Stimulated activated CD4-positive, alpha-beta T cell treated with anti-CD3 and anti-CD28 coated beads, Interleukin-1b, Interleukin-23, amount 100 ng/mL, for 24 hours (primary cell): ENCODE measurements around the gene ZNRF1.
"Not testable (repeated sequence)": the region's sequence is repeated elsewhere in the genome, so short reads cannot be mapped to it uniquely, and the experiment has no call there.

Experiments
- DNase-seq, 4 experiments: peaks; one replicate each; pipeline ENCODE4 v3.0.0-alpha.2; 2020; ENCODE audit warnings: low read depth in 4 of 4, low spot score in 1 of 4

Gene ZNRF1

GRCh38 chr16:75026239-75026891, 27.5 kb downstream of the ZNRF1 start:
- DNase-seq, result not testable (repeated sequence)

DNA sequence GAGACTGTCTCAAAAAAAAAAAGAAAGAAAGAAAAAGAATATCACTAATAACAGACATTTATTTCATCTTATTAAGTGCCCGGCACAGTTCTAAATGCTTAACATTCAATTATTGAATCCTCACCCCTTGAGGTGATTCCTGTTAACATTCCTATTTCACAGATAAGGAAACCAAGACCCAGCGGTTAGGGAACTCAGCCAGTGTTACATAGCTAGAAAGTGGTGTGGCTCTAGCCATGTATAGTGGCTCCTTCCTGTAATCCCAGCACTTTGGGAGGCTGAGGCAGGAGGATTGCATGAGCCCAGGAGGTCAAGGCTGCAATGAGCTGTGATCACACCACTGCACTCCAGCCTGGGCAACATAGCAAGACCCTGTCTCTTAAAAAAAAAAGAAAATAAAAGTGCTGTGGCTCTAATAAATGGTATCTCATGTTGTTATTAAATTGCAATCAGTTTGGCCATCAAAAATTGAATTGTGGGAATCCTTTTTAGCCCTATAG, 28.1 kb downstream of the ZNRF1 start:
- no peak for DNase-seq

DNA sequence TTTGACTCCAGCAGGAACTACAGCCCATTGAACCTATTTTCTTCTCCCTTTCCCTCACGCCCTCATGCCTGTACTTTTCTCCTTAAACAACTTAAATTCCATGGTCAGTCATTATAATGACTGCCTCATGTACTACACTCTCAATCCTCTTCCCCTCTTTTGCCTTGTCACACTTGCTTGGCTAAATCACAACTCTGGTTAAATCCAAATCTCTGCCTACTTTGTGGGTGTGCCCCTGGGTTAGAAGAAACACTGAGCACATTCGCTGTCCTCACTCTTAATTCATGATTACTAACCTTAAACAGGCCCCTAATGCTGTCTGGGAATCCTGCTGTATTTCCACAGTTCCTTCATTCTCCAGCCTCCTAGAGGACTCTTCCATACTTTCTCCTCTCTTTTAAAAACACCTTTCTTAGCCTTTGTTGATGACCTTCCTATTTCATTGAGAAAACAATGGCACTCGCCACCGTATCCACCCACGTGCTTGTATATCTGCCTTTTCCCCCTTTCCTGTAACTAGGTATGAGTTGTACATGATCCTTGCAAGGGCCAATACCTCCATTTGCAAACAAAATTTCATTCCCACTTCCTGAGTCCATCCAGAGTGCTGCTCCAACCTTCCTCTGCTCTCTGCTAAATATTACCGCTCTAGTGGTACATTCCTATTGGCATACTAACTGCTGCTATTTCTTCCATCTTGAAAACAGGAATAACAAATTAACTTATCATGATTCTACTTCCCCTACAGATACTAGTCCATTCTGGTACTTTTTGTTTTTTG, 28.9 kb downstream of the ZNRF1 start:
- DNase-seq, result no peak

DNA sequence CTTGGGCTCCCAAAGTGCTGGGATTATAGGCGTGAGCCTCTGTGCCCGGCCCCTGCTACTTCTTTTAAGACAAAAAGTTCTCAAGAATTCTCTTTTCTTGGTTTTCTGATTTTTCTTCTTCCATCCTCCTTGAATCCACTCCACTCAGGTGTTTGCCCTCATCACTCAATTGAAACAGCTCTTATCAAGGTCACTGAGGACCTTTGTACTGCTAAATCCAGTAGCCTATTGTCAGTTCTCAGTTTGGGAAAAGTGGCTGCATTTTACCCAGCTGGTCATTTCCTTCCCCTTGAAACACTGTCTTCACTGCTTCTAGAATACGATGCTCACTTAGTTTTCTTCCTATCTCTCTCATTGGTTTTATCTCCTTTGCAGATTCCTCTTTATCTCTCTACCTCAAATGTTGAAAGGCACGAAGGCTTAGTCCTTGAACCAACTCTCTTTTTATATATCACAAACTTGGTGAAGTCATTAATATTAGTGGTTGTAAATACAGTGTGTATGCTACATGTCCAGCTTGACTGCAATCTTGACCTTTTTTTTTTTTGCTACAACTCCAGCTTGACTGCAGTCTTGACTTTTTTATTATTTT, 29.8 kb downstream of the ZNRF1 start:
- no peak for DNase-seq

- DNase-seq, result no peak
Measured at GRCh38 chr16:75029854-75030253, 31.0 kb downstream of the ZNRF1 start.

GRCh38 chr16:75032655-75033054, 33.8 kb downstream of the ZNRF1 start:
- DNase-seq, result no peak

DNA sequence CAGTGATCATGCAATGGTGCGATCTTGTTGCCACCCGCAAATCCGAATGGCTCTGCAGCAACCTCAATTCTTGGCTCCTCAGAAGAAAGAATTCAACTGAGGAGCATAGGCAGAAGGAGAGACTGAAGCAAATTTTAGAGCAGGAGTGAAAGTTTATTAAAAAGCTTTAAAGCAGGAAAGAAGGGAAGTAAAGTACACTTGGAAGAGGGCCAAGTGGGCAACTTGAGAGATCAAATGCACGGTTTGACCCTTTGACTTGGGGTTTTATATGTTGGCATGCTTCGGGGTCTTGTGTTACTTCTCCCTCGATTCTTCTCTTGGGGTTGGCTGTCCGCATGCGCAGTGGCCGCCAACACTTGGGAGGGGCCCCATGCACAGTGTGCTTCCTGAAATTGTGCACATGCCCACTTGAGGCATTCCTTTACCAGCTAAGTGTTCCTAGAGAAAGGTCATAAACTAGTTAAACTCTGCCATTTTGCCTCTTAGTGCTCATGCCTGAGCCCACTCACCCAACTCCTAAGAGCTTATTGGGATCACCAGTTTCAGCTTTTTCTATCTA, 36.7 kb downstream of the ZNRF1 start:
- DNase-seq, result no peak

DNA sequence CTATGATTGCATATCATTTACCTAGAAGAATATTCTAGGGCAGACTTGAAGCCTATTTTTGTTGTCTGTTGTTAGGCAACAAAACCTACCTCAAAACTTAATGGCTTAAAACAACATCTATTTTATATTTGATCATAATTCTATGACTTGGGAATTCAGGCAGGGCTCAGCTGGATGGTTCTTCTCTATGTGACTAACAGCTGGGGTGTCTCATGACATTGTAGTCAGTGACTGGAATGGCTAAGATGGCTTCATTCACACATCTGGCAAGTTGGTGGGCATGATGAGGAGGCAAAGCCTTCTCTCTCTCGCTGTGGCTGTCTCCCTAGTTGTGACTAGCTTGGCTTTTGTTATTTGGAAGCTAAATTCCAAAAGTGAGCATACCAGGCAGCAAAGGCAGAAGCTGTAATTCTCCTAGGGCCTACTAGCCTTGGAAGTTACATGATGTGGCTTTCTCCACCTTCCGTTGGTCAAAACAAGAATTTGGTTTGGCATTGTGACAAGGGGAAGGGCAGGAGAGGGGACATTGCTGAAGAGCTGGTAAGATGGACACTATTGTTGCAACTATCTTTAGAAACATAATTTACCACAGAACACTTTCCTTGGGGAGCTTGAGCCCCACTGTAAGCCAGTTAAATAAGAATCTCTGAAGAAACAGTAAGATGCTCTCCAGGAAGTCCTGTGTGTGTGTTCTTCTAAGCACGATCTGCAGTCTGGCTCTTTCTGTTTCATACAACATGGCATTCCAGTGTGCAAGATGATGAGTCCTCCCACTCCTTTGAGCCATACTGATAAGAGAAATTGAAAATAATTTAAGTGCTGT, 39.4 kb downstream of the ZNRF1 start:
- DNase-seq, result no peak

GRCh38 chr16:75039941-75040340, 41.1 kb downstream of the ZNRF1 start:
- DNase-seq, result no peak

DNA sequence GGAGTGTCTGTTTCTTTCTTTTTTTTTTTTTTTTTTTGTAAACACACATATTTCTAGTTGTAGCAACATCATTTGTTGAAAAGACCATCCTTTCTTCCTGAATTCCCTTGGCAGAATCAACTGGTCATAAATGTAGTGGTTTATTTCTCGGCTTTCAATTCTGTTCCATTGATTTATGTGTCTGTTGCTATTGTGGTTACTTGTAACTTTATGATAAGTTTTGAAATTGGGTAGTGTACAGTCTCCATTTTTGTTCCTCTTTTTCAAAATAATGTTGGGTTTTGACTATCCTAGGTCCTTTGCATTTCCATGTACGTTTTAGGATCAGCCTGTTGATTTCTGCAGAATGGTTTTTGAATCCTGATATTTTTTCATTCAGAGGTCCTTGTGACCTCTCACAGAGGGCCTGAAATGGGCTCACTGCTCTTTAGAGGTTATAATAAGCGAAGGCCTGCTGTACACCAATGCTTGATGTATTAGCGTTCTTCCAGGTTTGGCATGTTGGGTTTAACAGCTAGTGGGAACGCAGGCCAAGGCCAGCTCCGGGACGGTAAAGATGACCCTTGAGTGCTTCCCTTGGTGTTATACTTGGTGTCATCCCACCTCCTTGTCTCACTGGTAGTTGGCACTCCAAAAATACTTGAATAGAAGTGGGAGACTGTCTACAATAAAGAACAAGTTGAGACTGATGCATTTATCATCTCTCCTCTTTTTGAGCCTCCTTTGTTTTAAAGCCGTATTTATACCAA, 43.8 kb downstream of the ZNRF1 start:
- DNase-seq, result no peak

DNA sequence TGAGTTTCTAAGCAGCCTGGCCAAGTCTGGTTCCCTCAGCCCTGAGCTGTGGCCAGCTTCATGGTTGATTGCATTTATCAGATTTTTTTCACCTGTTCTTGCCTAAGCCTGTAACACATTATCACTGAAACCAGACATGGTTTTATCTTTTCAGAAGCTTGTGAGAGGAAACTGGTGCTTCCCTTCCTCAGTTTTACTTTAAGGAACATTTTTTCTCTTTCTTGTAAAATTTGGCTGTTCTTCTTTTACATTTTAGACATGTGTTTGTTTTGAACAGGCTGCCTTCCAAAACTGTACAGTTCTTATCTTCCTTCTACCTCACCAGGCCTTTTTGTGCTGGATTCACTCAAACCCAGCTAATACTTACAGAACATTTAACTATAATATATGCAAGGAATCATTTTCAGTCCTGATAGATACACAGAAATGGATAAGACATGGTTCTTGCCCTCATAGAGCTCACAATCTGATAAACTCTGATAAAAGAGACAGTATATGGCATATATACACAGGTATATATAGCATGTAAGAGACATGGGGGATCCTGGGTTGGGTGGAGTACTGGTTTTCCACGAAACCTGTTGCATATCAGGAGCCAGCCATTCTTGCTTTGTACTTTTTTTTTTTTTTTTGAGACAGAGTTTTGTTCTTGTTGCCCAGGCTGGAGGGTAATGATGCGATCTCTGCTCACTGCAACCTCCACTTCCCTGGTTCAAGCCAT, 44.5 kb downstream of the ZNRF1 start:
- DNase-seq, result no peak

- no peak for DNase-seq
Measured at GRCh38 chr16:75044800-75045361, 46.1 kb downstream of the ZNRF1 start.

DNA sequence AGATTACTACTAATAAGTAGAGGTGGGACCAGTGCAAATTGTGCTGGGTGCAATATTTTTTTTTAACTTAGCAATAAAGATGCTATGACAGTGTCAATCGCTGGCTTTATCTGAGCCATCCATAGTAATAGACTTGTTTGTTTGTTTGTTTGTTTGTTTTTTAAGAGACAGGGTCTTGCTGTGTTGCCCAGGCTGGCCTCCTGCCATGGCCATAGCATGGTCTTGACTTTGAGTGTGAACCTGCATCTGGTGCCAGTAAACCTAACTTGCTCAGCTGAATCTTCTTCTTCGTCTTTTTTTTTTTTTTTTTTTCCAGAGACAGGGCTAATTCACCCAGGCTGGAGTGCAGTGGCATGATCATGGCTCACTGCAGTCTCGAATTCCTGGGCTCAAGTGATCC, 46.6 kb downstream of the ZNRF1 start:
- DNase-seq, result no peak

GRCh38 chr16:75048054-75048453, 49.2 kb downstream of the ZNRF1 start:
- no peak for DNase-seq

DNA sequence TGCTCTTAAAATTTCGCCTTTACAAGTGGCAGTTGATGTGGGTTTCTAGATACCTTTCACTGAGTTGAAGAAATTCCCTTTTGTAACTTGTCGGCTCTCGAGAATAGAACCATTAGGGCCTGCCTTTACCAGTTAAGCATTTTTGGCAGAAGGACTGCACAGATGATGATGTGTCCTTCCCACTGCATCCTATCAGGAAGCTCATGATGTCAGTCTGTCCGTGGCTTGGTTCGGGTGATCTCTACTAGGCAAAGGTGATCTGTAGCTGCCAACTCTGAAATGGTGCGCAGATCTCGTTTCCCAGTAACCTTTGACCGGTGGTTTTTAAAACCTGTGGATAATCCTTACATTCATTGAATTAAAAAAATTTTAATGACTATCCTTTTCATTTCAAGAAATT, 49.7 kb downstream of the ZNRF1 start:
- DNase-seq, result no peak

GRCh38 chr16:75052481-75053202, 53.8 kb downstream of the ZNRF1 start:
- no peak for DNase-seq

- no peak for DNase-seq
Measured at GRCh38 chr16:75053791-75054555, 55.1 kb downstream of the ZNRF1 start.

DNA sequence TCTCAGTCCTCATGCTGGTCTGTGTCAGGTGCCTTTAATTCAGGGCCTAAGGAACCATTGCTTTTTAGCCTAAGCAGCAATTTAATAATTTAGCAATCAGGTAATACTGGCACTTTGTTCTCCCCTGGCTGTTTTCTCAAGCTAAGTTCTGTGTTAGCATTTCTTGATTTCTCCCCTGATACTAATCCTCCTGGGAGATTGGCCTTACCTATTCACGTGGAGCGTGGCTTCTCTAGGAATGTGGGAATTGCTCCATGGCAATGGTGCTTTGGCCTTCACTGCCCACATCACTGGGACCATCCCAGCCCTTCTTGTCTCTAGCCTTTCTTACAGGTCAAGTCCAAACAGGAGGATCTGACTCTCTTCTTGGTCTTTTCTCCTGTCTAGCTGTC, 55.7 kb downstream of the ZNRF1 start:
- no peak for DNase-seq
